HG03432 (cell line): ENCODE results near the gene ZNF750.

ENCODE experiments used
- ATAC-seq: cut with Tn5 transposase; IDR thresholded peaks from one replicate; pipeline ENCODE4 v1.9.1; 2021; ENCODE audit warnings: mild to moderate bottlenecking, moderate library complexity; ENCODE audit not compliant: unreplicated experiment

ZNF750 gene

DNA sequence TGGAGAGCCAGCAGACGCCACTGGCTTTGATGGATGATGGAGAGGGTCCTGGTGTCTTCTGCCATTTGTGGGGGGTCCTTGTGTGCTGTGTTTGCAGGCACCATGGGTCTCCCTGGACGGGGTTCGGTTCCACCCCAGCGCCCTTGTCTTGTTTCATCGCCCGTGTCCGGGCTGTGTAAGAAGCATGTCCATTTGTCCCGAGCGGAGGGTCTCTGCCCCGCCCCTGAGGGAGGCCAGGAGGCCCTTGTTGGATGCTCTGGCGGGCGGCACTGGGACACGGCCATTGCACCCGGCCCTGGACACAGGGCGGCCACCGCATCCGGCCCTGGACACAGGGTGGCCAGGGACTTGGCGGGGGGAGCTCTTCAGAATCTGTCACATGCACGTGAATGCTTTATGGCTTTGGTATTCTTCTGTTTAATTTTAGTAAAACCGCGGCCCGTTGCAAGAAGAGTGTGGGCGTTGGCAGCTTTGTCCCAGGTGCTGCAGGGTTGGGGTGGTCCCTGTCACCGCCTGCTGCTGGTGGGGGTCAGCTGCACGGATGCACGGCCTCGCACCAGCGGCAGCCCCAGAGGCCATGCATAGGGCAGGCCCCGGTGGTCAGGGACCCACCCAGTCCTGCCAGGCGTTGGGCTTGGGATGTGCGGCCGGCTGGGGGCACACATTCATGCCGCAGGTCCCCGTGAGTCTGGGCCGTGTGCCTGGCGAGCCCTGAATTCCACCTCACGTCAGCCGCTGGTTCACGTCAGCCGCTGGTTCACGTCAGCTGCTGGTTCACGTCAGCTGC lies 21.0 kb upstream of the ZNF750 start:
- no peak for ATAC-seq

DNA sequence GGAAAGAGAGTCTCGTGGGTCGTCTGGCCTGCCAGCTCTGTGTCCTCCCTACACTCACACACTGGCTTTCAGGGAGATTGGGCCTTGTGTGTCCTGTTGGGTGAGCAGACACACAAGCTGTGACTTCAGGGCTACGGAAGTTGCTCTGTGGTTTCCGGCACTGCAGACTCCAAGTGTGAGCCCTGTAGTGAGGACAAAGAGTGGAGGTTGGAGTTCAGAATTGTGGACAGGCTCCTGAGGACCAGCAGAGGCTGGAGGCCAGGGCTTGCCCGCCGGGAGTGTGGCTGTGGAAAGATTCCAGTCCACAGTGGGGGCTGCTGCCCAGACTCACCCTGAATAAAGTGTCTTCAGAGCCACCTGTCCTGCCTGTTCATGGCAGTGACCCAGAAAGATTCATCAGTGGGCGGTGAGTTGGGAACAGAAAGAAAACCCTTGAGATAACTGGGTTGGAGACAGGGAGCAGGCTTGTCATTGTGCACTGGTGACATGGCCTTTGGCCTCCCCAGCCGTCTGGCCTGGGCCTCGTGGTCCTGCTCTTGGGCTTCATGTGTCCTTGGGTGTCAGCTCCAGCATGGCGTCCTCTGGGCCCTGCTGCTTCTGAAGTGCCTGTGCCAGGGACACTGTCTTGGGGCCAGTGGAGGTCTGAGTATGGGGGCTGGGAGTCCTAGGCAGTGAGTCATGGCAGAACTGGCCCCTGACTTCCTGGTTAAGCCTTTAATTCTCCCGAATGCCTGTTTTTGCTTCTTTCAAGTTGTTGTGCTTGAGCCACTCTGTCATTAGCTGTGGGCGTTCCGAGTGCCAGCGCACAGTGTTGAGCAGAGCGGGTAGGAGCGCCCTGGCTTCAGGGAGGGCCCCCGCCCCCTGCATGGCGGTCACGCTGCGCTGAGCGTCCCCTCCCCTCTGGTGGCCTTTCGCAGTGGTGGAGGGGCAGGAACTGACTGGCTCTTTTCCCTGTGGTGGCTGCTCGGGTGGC lies 19.9 kb upstream of the ZNF750 start:
- no peak for ATAC-seq

DNA sequence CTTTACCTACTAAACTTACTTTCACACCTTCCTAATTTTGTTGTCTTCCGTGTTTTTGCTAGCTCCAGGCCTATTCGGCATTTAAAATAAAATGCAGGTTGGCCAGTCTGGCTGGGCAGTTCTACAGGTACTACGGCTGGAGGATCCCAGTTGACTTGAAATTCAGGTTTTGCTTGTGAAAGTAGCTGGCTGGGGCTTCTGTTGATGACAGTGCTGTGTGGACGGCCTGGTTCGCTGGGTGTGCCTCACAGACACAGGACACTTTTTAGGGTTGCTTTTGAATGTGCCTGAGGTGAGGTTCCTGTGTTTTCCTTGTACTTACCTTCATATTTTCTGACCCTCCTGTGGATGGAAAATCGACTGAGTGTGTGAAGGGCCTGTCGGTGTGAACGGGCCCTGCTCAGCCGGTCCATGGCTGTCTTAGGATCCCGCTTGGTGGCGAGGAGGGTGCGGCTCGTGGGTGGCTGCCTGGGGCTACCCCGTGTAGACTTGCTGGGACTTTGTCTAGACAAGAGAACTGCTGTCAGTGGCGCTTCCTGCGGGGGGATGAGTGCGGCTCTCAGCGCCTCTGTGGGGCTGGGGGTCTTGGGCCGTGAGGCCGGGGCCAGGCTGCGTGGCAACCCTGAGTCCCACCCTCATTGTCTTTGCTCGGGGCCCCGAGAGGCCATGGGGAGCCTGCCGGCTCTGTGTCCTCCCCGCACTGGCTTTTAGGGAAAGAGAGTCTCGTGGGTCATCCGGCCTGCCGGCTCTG lies 18.7 kb upstream of the ZNF750 start:
- ATAC-seq = no peak

DNA sequence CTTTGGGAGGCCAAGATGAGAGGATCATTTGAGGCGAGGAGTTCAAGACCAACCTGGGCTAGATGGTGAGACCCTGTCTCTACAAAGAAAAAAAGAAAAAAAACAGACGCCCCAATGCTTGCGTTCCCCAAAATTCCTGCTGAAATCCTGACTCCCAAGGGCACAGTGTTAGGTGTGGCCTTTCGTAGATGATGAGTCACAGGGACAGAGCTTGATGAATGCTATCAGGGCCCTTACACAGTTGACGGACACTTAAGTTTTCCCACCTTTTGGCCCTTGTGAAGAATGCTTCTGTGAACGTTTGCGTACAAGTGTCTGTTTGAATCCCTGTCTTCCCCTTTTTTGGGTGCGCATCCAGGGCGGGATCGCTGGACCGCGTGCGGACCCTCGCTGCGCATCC lies 16.5 kb upstream of the ZNF750 start:
- ATAC-seq = no peak

DNA sequence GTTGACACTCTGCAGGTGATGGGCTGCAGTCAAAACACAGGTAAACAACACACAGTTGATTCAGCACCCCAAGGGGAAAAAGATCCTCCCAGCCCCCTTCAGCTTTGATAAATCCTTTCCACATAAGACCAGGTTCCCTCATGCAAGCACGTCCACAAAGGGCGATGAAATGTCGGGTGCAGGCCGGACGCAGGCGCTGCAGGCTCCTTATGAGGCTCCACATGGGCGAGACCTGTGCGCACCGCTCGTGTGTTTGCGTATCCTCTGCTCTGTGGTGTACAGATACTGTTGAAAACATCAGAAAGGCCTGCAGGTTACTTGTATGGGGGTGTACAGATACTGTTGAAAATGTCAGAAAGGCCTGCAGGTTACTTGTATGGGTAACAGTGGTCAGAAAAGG lies 14.4 kb upstream of the ZNF750 start:
- no peak for ATAC-seq

DNA sequence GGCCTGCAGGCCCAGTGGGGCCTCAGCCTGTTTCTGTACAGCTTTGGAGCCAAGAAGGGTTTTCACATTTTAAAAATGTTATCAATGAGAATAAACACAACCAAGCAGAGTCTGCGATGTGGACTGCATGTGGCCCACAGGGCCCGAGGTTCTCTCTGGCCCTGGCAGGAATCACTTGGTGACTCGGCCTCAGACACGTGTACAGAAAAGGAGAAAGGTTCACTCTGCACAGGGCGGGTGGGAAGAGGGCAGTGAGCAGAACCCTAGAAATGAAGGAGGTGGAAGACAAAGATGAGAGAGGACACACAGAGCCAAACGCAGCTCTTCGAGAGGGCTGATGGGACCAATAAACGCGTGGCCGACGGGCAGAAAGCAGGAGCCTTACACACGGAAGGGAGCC lies 11.6 kb upstream of the ZNF750 start:
- no peak for ATAC-seq

DNA sequence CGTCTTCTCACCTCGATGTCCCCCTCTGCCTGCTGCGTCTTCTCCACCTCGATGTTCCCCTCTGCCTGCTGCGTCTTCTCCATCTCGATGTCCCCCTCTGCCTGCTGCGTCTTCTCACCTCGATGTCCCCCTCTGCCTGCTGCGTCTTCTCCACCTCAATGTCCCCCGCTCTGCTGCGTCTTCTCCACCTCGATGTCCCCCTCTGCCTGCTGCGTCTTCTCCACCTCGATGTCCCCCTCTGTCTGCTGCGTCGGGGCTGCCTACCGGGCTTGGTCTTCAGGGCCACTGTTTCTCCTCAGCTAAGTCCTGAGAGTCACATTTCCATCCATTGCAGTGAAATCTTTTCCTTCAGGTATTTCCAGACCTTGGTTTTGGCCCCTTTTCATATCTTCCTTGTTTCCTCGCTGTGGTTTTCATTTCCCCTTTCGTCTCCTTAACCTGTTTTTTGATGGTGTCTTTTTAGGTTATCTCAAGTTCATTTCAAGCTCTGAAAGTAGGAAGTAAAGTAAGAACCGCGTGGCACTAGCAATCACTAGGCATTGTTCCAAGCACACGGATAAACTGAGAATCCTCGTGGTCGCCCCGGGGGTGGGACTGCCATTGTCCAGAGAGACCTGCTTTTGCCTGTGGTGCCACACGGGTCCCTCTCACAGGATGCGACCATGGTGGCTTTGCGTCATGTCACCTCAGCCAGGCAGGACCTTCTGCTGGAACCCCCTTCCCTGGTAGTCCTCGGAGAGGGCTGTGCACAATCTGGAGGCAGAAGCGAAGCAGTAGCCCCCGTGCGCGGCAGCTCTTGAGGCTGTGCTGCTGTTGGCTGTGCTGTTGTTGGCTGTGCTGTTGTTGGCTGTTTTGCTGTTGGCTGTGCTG lies 9.5 kb upstream of the ZNF750 start:
- no peak for ATAC-seq

DNA sequence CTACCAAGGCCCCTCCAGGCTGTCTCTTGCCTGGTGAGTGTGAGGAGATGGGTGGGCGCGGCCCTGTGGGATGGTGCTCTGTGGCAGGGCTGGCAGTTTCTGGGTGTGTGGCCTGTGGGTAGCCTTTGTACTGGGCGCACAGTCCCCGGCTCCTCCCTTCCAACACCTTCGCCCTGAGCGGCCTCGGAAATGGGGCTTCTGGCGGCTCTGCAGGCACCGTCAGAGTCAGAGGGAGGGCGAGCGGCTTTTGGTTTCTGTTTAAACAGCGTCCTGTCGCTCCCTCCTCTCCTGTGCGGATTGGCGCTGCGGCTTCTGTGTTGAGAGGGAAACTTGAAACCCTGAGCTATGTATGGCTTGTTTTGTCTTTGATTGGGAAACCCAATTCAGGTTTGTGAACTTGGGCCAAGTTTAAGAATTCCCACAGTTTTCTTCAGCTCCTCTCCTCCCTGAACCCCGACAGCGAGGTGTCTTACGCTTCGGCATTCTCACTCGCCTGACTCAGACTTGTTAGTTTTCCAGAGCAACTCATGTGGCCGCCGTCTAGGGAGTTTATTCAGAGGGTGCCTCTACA lies 8.3 kb upstream of the ZNF750 start:
- no peak for ATAC-seq

DNA sequence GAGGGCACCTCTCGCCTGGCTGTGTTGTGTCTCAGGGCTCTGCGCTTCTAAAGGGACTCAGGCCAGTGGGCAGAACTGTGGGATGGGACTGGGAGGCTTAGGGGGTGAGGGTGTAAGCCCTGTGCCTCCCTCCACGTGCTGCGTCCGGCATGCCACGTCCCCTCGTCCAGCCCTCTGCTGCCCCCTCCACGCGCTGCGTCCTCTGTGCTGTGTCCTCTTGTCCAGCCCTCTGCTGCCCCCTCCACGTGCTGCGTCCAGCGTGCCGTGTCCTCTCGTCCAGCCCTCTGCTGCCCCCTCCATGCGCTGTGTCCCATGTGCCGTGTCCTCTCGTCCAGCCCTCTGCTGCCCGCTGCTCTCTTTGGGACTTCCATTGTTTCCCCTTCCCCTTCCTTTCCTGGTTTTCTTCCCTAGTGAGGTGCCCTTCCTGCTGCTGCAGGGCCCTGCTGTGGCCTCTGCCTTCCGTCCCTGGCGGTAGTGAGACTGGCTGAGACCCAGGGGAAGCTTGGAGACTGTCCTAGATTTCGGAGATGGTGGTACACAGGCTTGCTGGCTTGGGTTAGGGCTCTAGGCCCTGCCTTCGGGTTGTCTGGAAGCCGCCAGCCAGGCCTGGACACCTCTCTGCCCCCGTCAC lies 6.4 kb upstream of the ZNF750 start:
- ATAC-seq = no peak

DNA sequence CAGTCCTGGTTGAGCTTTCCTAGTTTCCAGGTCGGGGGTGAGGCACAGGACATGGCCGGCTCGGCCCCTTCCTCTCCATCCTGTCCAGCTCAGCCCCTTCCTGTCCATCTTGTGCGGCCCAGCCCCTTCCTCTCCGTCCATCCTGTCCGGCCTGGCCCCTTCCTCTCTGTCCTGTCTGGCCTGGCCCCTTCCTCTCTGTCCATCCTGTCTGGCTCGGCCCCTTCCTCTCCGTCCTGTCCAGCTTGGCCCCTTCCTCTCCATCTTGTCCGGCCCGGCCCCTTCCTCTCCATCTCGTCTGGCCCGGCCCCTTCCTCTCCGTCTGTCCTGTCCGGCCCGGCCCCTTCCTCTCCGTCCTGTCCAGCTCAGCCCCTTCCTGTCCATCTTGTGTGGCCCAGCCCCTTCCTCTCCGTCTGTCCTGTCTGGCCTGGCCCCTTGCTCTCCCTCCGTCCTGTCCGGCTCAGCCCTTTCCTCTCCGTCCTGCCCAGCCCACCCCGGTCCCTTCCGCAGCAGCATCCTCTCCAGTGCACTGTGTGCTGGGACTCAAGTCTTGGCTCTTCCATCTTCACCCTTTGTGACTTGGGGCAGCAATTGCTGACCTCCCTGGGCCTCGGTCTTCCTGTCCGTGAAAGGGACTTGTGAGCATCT lies 5.5 kb upstream of the ZNF750 start:
- ATAC-seq = no peak

DNA sequence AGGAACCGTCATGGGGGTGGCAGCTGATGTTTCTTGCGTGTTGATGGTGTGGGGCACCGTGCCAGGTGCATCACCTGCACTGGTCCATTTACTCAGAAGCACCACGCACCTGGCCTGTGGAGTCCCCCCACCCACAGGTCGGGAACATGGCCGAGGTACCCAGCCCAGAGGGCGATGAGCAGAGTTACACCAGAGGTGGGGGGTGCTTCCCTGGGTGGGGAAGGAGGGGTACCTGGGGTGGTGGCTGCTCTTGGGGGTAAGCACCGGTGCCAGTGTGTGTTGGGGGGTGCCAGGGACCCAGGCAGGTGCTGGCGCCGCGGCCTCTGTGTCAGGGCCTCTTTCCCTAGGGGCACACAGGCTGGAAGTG lies 5.0 kb upstream of the ZNF750 start:
- no peak for ATAC-seq

DNA sequence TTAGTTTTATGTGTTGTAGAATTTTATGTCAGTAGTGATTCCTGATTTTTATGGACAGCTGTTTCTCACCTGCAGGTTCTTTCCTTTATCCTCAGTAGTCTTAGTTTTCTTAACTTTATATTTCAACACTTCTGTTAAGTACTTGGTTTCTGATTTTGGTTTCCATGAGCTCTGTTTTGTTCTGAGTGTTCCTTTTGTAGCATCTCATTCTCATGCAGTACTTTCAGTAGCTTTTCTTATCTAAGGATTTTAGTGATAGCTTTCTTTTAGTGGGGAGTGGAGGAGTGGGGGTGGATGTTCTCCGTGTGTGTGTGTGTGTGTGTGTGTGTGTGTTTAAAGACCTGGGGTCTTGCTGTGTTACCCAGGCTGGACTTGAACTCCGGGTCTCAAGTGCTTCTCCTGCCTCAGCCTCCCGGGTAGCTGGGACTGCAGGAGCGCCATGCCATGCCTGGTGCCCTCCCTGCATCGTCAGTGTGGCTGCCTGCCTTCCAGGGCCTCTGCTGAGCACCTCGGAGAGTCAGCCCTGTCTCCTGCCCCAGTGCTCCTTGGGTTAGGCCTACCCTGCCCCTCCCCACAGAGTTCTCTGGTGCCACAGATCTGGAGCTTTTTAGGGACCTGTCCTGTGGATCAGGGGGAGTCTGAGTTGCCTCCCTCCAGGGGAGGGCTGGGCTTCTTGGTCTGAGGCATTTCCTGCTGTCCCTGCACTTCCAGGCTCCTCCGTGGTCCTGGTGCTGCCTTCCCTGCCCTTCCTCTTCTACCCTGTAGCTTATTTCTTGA lies 4.3 kb upstream of the ZNF750 start:
- ATAC-seq = no peak

DNA sequence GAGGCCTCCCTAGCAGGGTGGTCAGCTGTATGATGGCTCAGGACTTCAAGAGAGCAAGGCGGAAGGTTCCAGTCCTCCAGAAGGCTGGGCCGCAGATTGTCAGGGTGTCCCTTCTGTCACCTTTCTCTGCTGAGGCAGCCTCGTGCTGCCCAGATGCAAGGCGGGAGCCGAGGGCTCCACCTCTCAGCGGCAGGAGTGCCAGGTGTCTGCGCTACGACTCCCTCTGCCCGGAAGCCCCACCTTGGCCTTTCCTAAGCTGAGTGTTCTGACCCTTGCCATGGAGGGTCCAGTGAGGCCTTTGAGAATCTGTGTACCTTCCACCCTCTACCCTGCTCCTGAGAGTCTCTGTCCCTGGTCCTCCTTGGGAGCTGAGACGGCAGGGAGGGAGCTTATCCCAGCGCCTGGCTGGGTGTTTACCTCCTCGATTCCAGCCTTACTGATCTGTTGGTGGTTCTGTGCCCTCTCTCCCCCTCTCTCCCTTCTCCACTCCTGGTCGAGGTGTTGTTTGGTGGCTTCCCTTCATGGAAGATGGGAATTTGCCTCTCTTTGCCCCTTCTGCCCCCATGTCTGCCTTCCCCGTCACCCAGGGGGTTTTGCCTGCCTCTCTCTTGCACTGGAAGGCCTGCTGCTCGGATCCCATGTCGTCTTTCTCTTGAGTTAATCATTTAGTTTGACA lies 2.2 kb upstream of the ZNF750 start:
- no peak for ATAC-seq

DNA sequence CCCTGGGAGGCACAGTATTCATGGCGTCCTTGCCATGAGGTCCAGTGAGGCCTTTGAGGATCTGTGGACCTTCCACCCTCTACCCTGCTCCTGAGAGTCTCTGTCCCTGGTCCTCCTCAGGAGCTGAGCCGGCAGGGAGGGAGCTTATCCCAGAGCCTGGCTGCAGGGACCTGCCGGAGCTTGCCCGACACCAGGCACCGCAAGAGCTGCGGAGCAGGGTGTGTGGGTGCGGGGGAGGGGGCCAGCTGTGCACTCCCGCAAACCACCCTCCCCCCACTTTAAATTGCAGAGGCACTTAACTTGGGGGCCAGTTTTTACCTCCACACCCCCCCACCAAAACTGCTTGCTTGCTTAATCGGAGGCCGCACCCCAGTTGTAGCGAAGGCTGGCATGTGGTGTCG lies 609 bp upstream of the ZNF750 start:
- no peak for ATAC-seq

DNA sequence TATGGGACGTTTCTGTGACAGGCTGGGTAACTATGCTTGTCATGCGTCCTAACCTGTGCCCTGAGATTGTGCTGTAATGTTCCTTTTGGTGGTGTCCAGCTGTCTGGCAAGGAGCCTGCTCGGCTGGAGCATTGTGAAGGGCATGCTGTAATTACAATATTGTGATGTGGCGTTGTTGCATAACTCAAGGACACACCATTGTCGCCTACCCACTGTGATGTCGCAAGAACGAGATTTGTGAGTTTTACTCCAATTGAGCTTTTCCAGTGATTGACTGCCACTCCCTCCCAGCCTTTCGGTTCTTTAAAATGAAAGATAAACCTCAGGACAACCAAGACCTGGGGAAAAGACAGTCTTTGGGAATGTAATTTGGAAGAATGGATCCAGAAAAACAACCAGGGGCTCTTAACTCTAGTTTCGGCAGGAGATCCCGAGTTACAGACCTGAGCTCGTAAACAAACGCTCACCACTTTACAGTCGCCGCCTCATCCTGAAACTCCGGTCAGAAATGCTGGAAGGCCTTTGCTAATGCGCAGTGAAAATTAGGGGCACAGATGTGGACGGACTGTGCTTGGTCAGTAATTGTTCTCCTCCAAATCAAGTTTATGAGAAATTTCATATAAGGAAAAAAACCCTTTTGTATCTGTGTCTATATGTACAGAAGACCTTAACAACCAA lies 1.3 kb downstream of the ZNF750 start:
- ATAC-seq = no peak

DNA sequence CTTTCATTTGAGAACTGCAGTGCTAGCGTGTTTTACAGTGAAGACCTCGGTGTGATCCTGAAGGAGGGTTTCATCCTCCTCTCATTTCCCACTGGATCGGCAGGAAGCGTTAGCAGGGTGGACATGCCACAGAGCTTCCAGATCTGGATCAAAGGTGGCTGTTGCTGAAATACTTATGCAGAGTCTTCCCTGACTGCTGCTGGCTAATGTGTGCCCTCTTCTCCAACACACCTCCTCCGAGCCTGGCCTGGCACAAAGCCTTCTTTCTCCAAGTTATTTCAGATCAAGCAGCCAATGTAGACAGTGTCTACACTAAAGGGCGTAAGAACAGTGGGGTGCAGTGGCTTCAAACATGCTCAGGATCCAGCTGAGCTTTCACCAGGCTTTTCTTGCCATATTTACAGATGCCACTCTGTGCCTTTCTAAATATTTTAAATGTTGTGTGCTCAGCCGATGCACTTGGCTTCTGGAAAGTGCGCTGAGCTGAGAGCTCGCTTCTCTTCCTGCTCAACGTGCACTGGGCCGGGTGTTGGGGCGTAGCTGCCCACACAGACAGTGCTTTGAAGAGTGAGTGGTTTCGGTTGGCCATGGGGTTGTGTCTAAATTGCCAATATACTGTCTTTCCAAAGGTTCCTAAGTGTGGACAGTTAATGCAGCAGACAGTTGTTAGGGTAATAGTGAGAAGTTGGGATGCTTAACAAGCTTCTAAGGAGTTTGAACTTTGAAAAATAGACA lies 2.1 kb downstream of the ZNF750 start:
- no peak for ATAC-seq
